ENCODE measurements around the gene NBL1.

- TF ChIP-seq CTCF (conservative IDR thresholded peaks at IDR 0.05) (no peak), ZFX (IDR thresholded peaks at IDR 0.05) (no peak)
These were observed 14.8 kb upstream of the NBL1 start for GRCh38 chr1:19629357-19629756.
